HG02884 (cell line): Measurements from ENCODE around the gene DIDO1.

Experiments used
- ATAC-seq: cut with Tn5 transposase; IDR thresholded peaks from one replicate; pipeline ENCODE4 v1.9.1; 2021; ENCODE audit warnings: mild to moderate bottlenecking, moderate library complexity; ENCODE audit not compliant: unreplicated experiment

The DIDO1 gene

DNA sequence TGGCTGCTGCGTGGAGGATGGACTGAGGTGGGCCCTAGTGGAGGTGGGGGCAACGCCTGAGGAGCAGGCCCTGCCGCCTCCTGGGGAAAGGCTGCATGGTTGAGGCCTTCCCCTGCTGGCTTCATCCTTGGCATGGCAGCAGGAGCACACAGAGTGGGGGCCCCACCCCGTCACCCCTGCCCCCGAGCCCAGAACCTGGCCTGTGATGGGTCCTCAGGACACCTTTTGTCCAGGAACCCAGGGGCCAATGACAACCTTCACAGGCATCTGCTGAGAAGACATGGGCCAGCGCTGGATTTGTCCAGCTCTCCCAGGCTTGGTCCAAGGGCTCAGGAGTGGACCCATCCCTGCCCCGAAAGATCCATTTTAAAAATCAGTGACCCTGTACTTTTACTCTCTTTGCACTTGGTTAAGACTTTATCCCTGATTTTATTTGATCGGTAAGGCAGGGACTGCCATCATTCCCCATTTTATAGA is 25.6 kb upstream of the DIDO1 start:
- ATAC-seq = no peak

GRCh38 chr20:62951143-62951895 is 25.0 kb upstream of the DIDO1 start:
- no peak for ATAC-seq

- no peak for ATAC-seq
Measured at GRCh38 chr20:62950741-62951140, 24.4 kb upstream of the DIDO1 start.

DNA sequence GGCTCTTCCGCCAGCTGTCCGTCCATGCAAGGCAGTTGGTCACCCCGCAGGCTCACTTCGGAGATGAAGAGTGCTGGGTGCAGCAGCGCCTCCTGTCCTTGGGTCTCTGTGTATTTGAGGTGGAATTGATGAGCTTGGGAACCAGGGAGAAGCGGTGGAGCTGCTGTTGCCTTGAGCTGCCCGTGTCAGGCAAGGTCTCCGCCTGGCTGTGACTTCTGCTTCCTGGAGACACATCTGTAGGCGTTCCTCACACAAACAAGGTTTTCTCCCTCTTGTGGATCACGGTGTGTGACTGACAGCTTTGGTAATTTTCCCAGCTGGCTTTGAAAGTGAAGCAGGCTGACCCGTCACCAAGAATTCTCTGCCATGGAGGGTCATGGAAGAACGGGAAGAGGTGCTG is 23.7 kb upstream of the DIDO1 start:
- no peak for ATAC-seq

GRCh38 chr20:62949153-62949821 is 23.0 kb upstream of the DIDO1 start:
- ATAC-seq = no peak

GRCh38 chr20:62947532-62948300 is 21.4 kb upstream of the DIDO1 start:
- no peak for ATAC-seq

GRCh38 chr20:62946918-62947317 is 20.6 kb upstream of the DIDO1 start:
- no peak for ATAC-seq

DNA sequence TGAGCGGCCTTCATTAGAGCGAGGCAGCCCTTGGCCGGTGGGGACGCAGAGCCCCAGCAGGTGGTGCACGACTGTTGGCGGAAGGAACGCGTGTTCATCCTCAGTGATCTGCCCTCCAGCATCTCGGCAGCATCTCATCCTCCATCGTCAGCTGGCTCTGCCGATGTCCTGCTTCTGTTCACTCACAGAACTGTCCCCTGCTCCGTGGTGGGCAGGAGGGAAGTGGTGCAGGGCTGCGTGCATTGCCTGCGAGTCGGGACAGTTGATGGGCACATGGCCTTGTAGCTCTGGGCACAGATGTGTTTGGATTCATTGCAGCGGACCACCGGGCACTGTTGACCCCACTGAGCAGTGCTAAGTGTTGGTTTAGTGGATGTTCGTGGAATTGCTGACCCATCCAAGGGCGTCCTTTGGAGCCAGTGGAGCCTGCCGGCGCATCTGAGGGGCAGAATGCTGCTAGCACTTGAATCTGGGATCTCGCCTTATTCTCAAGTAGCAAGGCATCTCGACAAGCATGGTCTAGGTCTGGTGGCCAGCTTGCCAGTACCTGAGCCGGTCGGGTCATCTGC is 19.6 kb upstream of the DIDO1 start:
- ATAC-seq = no peak

DNA sequence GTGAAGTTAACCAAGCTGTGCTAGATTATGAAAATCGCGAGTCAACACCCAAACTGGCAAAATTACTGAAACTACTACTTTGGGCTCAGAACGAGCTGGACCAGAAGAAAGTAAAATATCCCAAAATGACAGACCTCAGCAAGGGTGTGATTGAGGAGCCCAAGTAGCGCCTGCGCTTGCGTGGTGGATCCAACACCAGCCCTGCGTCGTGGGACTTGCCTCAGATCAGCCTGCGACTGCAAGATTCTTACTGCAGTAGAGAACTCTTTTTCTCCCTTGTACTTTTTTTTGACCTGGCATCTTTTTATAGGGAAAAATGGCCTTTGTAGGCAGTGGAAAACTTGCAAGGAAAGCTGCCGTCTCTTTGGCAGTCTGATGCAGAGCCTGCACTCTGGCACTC is 18.4 kb upstream of the DIDO1 start:
- ATAC-seq = no peak

- ATAC-seq = no peak
Measured at GRCh38 chr20:62944184-62944583, 17.9 kb upstream of the DIDO1 start.

GRCh38 chr20:62943396-62943795 is 17.1 kb upstream of the DIDO1 start:
- no peak for ATAC-seq

GRCh38 chr20:62942456-62942855 is 16.2 kb upstream of the DIDO1 start:
- no peak for ATAC-seq

- no peak for ATAC-seq
Measured at GRCh38 chr20:62941792-62942191, 15.5 kb upstream of the DIDO1 start.

- no peak for ATAC-seq
Measured at GRCh38 chr20:62940875-62941274, 14.6 kb upstream of the DIDO1 start.

GRCh38 chr20:62938105-62938888 is 12.0 kb upstream of the DIDO1 start, which contains the start of gene GID8:
GID8 (plus strand) TSS chr20:62938147; CDS start chr20:62941503, 3,356 bp downstream.
- peak; percentile 33 for ATAC-seq

GRCh38 chr20:62937268-62938104 is 11.2 kb upstream of the DIDO1 start:
- ATAC-seq = peak; percentile 79

GRCh38 chr20:62935968-62936585 is 9.8 kb upstream of the DIDO1 start:
- no peak for ATAC-seq

DNA sequence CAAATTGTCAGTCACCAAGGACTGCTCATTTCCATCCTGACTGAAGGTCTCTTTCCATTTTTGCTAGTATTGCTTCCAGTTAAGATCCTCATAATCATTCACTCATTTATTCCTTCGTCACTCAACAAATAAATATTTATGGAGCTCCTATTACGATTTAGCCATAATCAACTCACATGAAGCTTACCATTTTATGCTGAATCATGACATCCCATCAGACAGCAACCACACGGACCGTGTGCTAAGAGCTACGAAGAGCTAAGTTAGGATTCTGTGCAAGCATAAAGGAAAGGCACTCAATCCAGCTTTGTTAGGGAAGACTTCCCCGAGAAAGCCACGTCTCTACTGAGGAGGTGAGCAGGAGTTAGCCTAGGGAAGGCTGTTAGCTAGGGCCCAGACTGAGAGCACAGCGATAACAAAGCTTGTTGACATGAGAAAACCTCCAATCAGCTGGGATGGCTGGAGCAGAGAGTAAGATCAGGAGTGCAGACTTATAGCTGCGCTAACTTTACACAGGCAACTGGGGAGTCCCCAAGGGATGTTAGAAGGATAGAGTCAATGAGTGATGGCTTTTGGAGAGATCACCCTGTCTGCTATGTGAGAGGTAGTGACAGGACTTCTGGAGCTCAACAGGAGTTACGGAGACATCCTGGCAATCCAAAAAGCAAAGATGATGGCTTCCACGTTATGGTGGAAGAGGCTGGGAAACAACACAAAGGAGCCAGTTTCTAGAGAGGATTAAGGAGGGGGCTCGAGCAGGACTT is 9.1 kb upstream of the DIDO1 start:
- no peak for ATAC-seq
